Glutamatergic neuron (in vitro differentiated cells): ENCODE measurements around the gene PKD2. TPM values are rescaled to one million over a fixed set of nuclear protein-coding genes. Genes with fewer than 3 reads are reported as not detected.

ENCODE experiments used
- DNase-seq: peaks from one replicate; pipeline ENCODE4 v3.0.0; 2022
- H3K27ac Mint-ChIP-seq: one replicate; pipeline ENCODE4 v1.8.0; 2020; ENCODE audit warnings: mild to moderate bottlenecking, mixed read lengths, inconsistent platforms; ENCODE audit not compliant: unreplicated experiment
- H3K27me3 Mint-ChIP-seq: one replicate; pipeline ENCODE4 v1.8.0; 2020; ENCODE audit warnings: mild to moderate bottlenecking, moderate library complexity, mixed read lengths, inconsistent platforms; ENCODE audit not compliant: unreplicated experiment
- H3K36me3 Mint-ChIP-seq: one replicate; pipeline ENCODE4 v1.8.0; 2020; ENCODE audit warnings: mild to moderate bottlenecking, mixed read lengths, inconsistent platforms; ENCODE audit not compliant: unreplicated experiment
- H3K4me1 Mint-ChIP-seq: one replicate; pipeline ENCODE4 v1.8.0; 2020; ENCODE audit warnings: mild to moderate bottlenecking, low read depth, mixed read lengths, inconsistent platforms; ENCODE audit not compliant: unreplicated experiment
- H3K4me3 Mint-ChIP-seq: one replicate; pipeline ENCODE4 v1.8.0; 2020; ENCODE audit warnings: mild to moderate bottlenecking, mixed read lengths, inconsistent platforms; ENCODE audit not compliant: unreplicated experiment
- H3K9me3 Mint-ChIP-seq: one replicate; pipeline ENCODE4 v1.8.0; 2020; ENCODE audit warnings: mild to moderate bottlenecking, moderate library complexity, mixed read lengths, inconsistent platforms; ENCODE audit not compliant: unreplicated experiment
- total RNA-seq: library from RNA; stranded (reverse); fragmentation: NEBNext Ultra II Directional; extraction: Animal tissue kit (Norgen Biotek cat#: 25700); gene quantifications from one replicate; pipeline ENCODE4 v1.2.1, GENCODE V29; 2021; ENCODE audit not compliant: unreplicated experiment
- TF ChIP-seq, protein P1 (sequence below): fragments of 200-600 bp; sonication (generic); IDR thresholded peaks from one replicate; pipeline ENCODE4 v1.5.0; 2021; ENCODE audit not compliant: partially characterized antibody, unreplicated experiment

PKD2 gene
- total RNA-seq, 1 donor from 2014 or later, result 20.7 TPM

GRCh38 chr4:88062311-88062710 lies 54.9 kb downstream of the PKD2 start:
- Mint-ChIP-seq H3K9me3 (no peaks in the 10 kb centered on the region), H3K27ac (no peak overlapping the region), H3K36me3 (peaks cover under 1% of the 10 kb centered on the region), H3K4me1 (peaks cover 3% of the 10 kb centered on the region), H3K27me3 (peaks cover 5% of the 10 kb centered on the region), H3K4me3 (no peak overlapping the region)
- no peak for DNase-seq
- TF ChIP-seq, protein P1, sequence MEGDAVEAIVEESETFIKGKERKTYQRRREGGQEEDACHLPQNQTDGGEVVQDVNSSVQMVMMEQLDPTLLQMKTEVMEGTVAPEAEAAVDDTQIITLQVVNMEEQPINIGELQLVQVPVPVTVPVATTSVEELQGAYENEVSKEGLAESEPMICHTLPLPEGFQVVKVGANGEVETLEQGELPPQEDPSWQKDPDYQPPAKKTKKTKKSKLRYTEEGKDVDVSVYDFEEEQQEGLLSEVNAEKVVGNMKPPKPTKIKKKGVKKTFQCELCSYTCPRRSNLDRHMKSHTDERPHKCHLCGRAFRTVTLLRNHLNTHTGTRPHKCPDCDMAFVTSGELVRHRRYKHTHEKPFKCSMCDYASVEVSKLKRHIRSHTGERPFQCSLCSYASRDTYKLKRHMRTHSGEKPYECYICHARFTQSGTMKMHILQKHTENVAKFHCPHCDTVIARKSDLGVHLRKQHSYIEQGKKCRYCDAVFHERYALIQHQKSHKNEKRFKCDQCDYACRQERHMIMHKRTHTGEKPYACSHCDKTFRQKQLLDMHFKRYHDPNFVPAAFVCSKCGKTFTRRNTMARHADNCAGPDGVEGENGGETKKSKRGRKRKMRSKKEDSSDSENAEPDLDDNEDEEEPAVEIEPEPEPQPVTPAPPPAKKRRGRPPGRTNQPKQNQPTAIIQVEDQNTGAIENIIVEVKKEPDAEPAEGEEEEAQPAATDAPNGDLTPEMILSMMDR, result no peak

GRCh38 chr4:88062843-88063242 lies 55.4 kb downstream of the PKD2 start:
- TF ChIP-seq, protein P1, result no peak
- H3K27ac Mint-ChIP-seq, result peak overlapping the region; percentile 78
- H3K4me1 Mint-ChIP-seq, result peaks cover 3% of the 10 kb centered on the region
- peaks cover 5% of the 10 kb centered on the region for H3K27me3 Mint-ChIP-seq
- no peak for DNase-seq
- H3K4me3 Mint-ChIP-seq, result no peak overlapping the region
- H3K36me3 Mint-ChIP-seq, result peaks cover 6% of the 10 kb centered on the region
- H3K9me3 Mint-ChIP-seq, result no peaks in the 10 kb centered on the region

GRCh38 chr4:88063634-88064296 lies 56.3 kb downstream of the PKD2 start:
- Mint-ChIP-seq H3K4me1 (peaks cover 3% of the 10 kb centered on the region), H3K9me3 (peaks cover 1% of the 10 kb centered on the region), H3K27ac (peak overlapping the region; percentile 78), H3K4me3 (no peak overlapping the region), H3K36me3 (peaks cover 7% of the 10 kb centered on the region), H3K27me3 (peaks cover 5% of the 10 kb centered on the region)
- DNase-seq, result no peak
- TF ChIP-seq, protein P1, result no peak

- DNase-seq, result no peak
- H3K9me3 Mint-ChIP-seq, result peaks cover 1% of the 10 kb centered on the region
- H3K27ac Mint-ChIP-seq, result no peak overlapping the region
- TF ChIP-seq, protein P1, result no peak
- H3K4me1 Mint-ChIP-seq, result peaks cover 3% of the 10 kb centered on the region
- H3K4me3 Mint-ChIP-seq, result no peak overlapping the region
- peaks cover 7% of the 10 kb centered on the region for H3K36me3 Mint-ChIP-seq
- peaks cover 5% of the 10 kb centered on the region for H3K27me3 Mint-ChIP-seq
Observed at GRCh38 chr4:88064410-88064809, 57.0 kb downstream of the PKD2 start.

GRCh38 chr4:88070031-88070430 lies 62.6 kb downstream of the PKD2 start:
- Mint-ChIP-seq H3K4me1 (no peaks in the 10 kb centered on the region), H3K27ac (no peak overlapping the region), H3K27me3 (peaks cover 2% of the 10 kb centered on the region), H3K36me3 (peaks cover 17% of the 10 kb centered on the region), H3K4me3 (no peak overlapping the region), H3K9me3 (peaks cover 1% of the 10 kb centered on the region)
- no peak for DNase-seq
- TF ChIP-seq, protein P1, result no peak
